GM12878 (cell line): Measurements from ENCODE around the gene HYOU1. TPM values are rescaled to one million over a fixed set of nuclear protein-coding genes. Genes with fewer than 3 reads are reported as not detected.

ENCODE experiments used
- ATAC-seq: fragments of 200-7000 bp; cut with Tn5 transposase; 3 replicates; pipeline ENCODE4 v1.9.1; 2020; ENCODE audit warnings: mild to moderate bottlenecking, moderate library complexity
- BruUV-seq: library from RNA; stranded (reverse); fragments of 400-500 nt; replicated peaks from 2 replicates; lab custom pipeline; 2021; lab: Mats Ljungman, UMichigan
- CTCF ChIA-PET: fragments of 300-600 bp; sonication (Branson Sonifier 250); formaldehyde crosslinking; extraction: SDS; loops from one replicate; lab custom pipeline; 2021; ENCODE audit warnings: inconsistent platforms; lab: Yijun Ruan, JAX
- POLR2A ChIA-PET: fragments of 350-600 bp; formaldehyde crosslinking; extraction: SDS; loops from one replicate; lab custom pipeline; 2021; ENCODE audit warnings: inconsistent platforms; lab: Charles Lee
- RAD21 ChIA-PET: fragments of 300-600 bp; sonication (Branson Sonifier 250); formaldehyde crosslinking; loops from one replicate; lab custom pipeline; 2023; ENCODE audit warnings: antibody characterized with exemption; ENCODE audit not compliant: unreplicated experiment; lab: Charles Lee
- SMC1A ChIA-PET: fragments of 300-600 bp; sonication (Branson Sonifier 250); formaldehyde crosslinking; loops from one replicate; lab custom pipeline; 2023; ENCODE audit not compliant: unreplicated experiment, uncharacterized antibody; lab: Charles Lee
- DNase-seq: peaks from one replicate; pipeline ENCODE4 v3.0.0-alpha.2; 2011; ENCODE audit warnings: low read depth, low spot score
- FAIRE-seq: peaks from 3 replicates; lab custom pipeline; 2011; peaks lifted over from hg19 to GRCh38; lab: Jason Lieb, UNC
- H2AFZ ChIP-seq: 2 replicates; pipeline ENCODE4 v1.6.0; 2011; ENCODE audit warnings: low read depth, low read length, control low read depth; ENCODE audit not compliant: control insufficient read depth
- H3K27ac ChIP-seq: 2 replicates; pipeline ENCODE4 v1.5.1; 2011; ENCODE audit warnings: control low read depth; ENCODE audit not compliant: control insufficient read depth, insufficient read depth
- H3K27me3 ChIP-seq, 2 experiments: replicated peaks in 1 of 2; 2 replicates each; pipeline versions ENCODE4 v1.6.0 to v1.6.1; 2011; ENCODE audit warnings: low read length in 1 of 2; ENCODE audit not compliant: control insufficient read depth in 2 of 2, insufficient read depth in 2 of 2
- H3K36me3 ChIP-seq, 2 experiments: 2 replicates each; pipeline ENCODE4 v1.5.1; 2011; ENCODE audit warnings: low read length in 1 of 2; ENCODE audit not compliant: control insufficient read depth in 2 of 2, insufficient read depth in 2 of 2
- H3K4me1 ChIP-seq: 2 replicates; pipeline ENCODE4 v1.6.1; 2011; ENCODE audit warnings: mild to moderate bottlenecking, low read length, moderate library complexity, mixed read lengths; ENCODE audit not compliant: control insufficient read depth, insufficient read depth
- H3K4me2 ChIP-seq: 2 replicates; pipeline ENCODE4 v1.6.0; 2011; ENCODE audit warnings: control low read depth; ENCODE audit not compliant: control insufficient read depth, insufficient read depth
- H3K4me3 ChIP-seq: fragments of 200-600 bp; sonication (generic); 2 replicates; pipeline ENCODE4 v1.5.1; 2016
- H3K79me2 ChIP-seq: 2 replicates; pipeline ENCODE4 v1.6.0; 2011; ENCODE audit warnings: low read length; ENCODE audit not compliant: control insufficient read depth, insufficient read depth
- H3K9ac ChIP-seq: 2 replicates; pipeline ENCODE4 v1.8.0; 2011; ENCODE audit warnings: low read length, control low read depth, mixed read lengths; ENCODE audit not compliant: control insufficient read depth, insufficient read depth
- H3K9me3 ChIP-seq: replicated peaks from 3 replicates; pipeline ENCODE4 v1.5.1; 2011; ENCODE audit warnings: mild to moderate bottlenecking, low read length; ENCODE audit not compliant: control insufficient read depth, insufficient read depth
- H4K20me1 ChIP-seq: 2 replicates; pipeline ENCODE4 v1.6.0; 2011; ENCODE audit not compliant: control insufficient read depth, insufficient read depth
- CBFB ChIP-seq: IDR thresholded peaks from 2 replicates; pipeline ENCODE4 v1.6.1; 2016; ENCODE audit warnings: antibody characterized with exemption, low read depth
- CBX3 ChIP-seq: fragments of 200-600 bp; sonication (generic); IDR thresholded peaks from 2 replicates; pipeline ENCODE4 v1.6.1; 2016; ENCODE audit warnings: low read depth, borderline replicate concordance
- CEBPB ChIP-seq, 2 experiments: fragments of 150-350 bp in 1 of 2; IDR thresholded peaks; 2 replicates each; pipeline ENCODE4 v1.6.1; 2012 to 2014; ENCODE audit warnings: low read depth in 2 of 2, low read length in 2 of 2, borderline replicate concordance in 1 of 2, inconsistent platforms in 1 of 2
- JUND ChIP-seq: IDR thresholded peaks from 2 replicates; pipeline ENCODE4 v1.6.1; 2012; ENCODE audit warnings: low read depth, mild to moderate bottlenecking, low read length, improper control_type of control experiment, moderate library complexity
- KAT2A ChIP-seq: conservative IDR thresholded peaks from 2 replicates; pipeline ENCODE4 v1.6.1; 2011; ENCODE audit warnings: low read depth, low read length; ENCODE audit not compliant: control insufficient read depth
- LARP7 ChIP-seq: fragments of 450-650 bp; IDR thresholded peaks from 2 replicates; pipeline ENCODE4 v1.6.1; 2017; ENCODE audit warnings: mild to moderate bottlenecking
- MEF2A ChIP-seq: IDR thresholded peaks from 2 replicates; pipeline ENCODE4 v1.6.1; 2011; ENCODE audit warnings: low read depth, mild to moderate bottlenecking, low read length, moderate library complexity; ENCODE audit not compliant: insufficient read depth
- RFX5 ChIP-seq: IDR thresholded peaks from 2 replicates; pipeline ENCODE4 v1.6.1; 2011; ENCODE audit warnings: low read depth, low read length, improper control_type of control experiment
- SMC3 ChIP-seq: IDR thresholded peaks from 2 replicates; pipeline ENCODE4 v1.6.1; 2011; ENCODE audit warnings: low read length, improper control_type of control experiment, borderline replicate concordance
- TBL1XR1 ChIP-seq: IDR thresholded peaks from 2 replicates; pipeline ENCODE4 v1.6.1; 2012; ENCODE audit warnings: low read depth, low read length, improper control_type of control experiment
- ZNF24 ChIP-seq: fragments of 450-650 bp; IDR thresholded peaks from 2 replicates; pipeline ENCODE4 v1.6.1; 2017; ENCODE audit warnings: antibody characterized with exemption, mild to moderate bottlenecking
- WGBS: methylation state at CpG from one replicate; pipeline ENCODE4 v1.1.6; 2016; ENCODE audit warnings: low lambda C conversion rate; ENCODE audit not compliant: insufficient replicate concordance, insufficient coverage; ENCODE audit errors: missing lambda C conversion rate; 5-methylcytosine and 5-hydroxymethylcytosine counted together
- in situ Hi-C: fragments of 300-500 bp; cut with MboI; formaldehyde crosslinking; loops from 9 replicates; pipeline ENCODE4 v1.14.3; 2018; ENCODE audit warnings: mixed read lengths
- intact Hi-C: fragments of 100-400 bp; cut with micrococcal nuclease; formaldehyde crosslinking; loops from one replicate; pipeline ENCODE4 v1.14.2; 2022; ENCODE audit not compliant: unreplicated experiment
- polyA plus RNA-seq, 11 experiments: library from polyadenylated mRNA; depleted of rRNA in 4 of 11; unstranded in 6 of 11; stranded (reverse) in 5 of 11; fragments of >200 nt; fragmentation: Nextera tagmentation in 4 of 11; fragmentation: Illumina TruSeq in 1 of 11; extraction: Ambion mirVana in 4 of 11; extraction: Trizol in 1 of 11; gene quantifications; 1 replicate in 1 of 11; 2 replicates in 10 of 11; pipeline versions ENCODE4 v1.2.1 to v1.2.3, GENCODE V29; 2011 to 2016; ENCODE audit warnings: inconsistent platforms in 2 of 11, missing spikeins in 2 of 11, low read depth in 1 of 11
- total RNA-seq, 4 experiments: library from RNA; depleted of rRNA in 3 of 4; stranded (reverse); fragments of >200 nt in 3 of 4; fragmentation: Illumina TruSeq in 1 of 4; extraction: Trizol in 1 of 4; gene quantifications; 2 replicates each; pipeline versions ENCODE4 v1.2.1 to v1.2.3, GENCODE V29; 2013 to 2021
- TF ChIP-seq, protein P1 (sequence below): fragments of 450-650 bp; IDR thresholded peaks from 2 replicates; pipeline ENCODE4 v1.6.1; 2016; ENCODE audit warnings: mild to moderate bottlenecking
- TF ChIP-seq, protein P2 (sequence below): fragments of 450-650 bp; IDR thresholded peaks from 2 replicates; pipeline ENCODE4 v1.6.1; 2016; ENCODE audit warnings: mild to moderate bottlenecking, moderate library complexity, borderline replicate concordance
- TF ChIP-seq, protein P3 (sequence below): fragments of 150-350 bp; IDR thresholded peaks from 2 replicates; pipeline ENCODE4 v1.6.1; 2014; ENCODE audit warnings: mild to moderate bottlenecking, low read depth, low read length
- TF ChIP-seq, protein P4 (sequence below): fragments of 450-650 bp; IDR thresholded peaks from 2 replicates; pipeline ENCODE4 v1.6.1; 2018; ENCODE audit warnings: mild to moderate bottlenecking, low read depth, moderate library complexity; ENCODE audit not compliant: partially characterized antibody

The HYOU1 gene
- total and polyA plus RNA-seq, 10 of the 15 experiments (the other 5 are each of a cell fraction or from before 2014, with no cell fraction given), result 15.4 to 157 (median 109) TPM

DNA sequence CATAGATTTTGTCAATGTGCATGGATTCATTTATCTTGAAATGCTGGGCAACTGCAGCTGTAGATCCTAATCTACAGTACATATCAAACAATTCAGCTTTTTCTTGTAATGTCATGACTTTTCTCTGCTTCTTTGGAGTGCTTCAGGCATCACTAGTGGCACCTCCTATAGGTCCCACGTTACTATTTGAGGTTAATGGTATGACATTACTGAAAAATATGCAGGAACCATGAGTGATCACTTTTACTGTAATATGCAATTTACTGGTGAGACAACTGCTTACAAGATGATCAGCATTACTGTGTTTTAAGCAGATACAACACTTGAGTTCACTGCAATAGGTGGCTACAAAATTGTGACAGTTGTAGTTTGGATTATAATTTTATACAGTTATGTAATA, 56.1 kb downstream of the HYOU1 start:
- Histone ChIP-seq H3K27ac (no peak overlapping the region), H3K4me1 (no peaks in the 10 kb centered on the region; the same call in none of the 2 replicates), H3K36me3 (0 out of 4 replicates have a peak, but pooled peaks cover 0 to 2% of the 10 kb centered on the region in 2 experiments), H3K27me3 (no peaks in the 10 kb centered on the region), H4K20me1 (no peaks in the 10 kb centered on the region), H3K4me3 (no peak overlapping the region), H3K79me2 (peaks cover 24% of the 10 kb centered on the region), H2AFZ (no peak overlapping the region), H3K9me3 (no peaks in the 10 kb centered on the region), H3K9ac (no peak overlapping the region), H3K4me2 (no peak overlapping the region)
- ChIA-PET RAD21 (no interaction called here), SMC1A (interaction anchor here (1.2 to 5.7 kb wide), 2 partner anchors 17 to 28 kb away, joined by 3 to 26 read pairs; partner anchors contain the start of genes RPS25 and TRAPPC4), CTCF (no interaction called here), POLR2A (interaction anchor here (1.1 kb wide), 1 partner anchor 17 kb away, joined by 5 read pairs; the partner anchor contains the start of gene RPS25)
- WGBS, result 50% methylated on average over 1 of the region's 1 CpG
- ATAC-seq (no peak), FAIRE-seq (no peak), DNase-seq (no peak)
- in situ Hi-C loops (no loop called here), intact Hi-C loops (loop anchor here (1.0 kb wide), 1 partner anchor 13 kb away; no protein-coding TSS in a partner anchor)
- BruUV-seq, result no TSS peak
- no peak for TF ChIP-seq SMC3
- no peak for TF ChIP-seq LARP7
- TF ChIP-seq, protein P1, sequence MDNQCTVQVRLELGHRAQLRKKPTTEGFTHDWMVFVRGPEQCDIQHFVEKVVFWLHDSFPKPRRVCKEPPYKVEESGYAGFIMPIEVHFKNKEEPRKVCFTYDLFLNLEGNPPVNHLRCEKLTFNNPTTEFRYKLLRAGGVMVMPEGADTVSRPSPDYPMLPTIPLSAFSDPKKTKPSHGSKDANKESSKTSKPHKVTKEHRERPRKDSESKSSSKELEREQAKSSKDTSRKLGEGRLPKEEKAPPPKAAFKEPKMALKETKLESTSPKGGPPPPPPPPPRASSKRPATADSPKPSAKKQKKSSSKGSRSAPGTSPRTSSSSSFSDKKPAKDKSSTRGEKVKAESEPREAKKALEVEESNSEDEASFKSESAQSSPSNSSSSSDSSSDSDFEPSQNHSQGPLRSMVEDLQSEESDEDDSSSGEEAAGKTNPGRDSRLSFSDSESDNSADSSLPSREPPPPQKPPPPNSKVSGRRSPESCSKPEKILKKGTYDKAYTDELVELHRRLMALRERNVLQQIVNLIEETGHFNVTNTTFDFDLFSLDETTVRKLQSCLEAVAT, result no peak
- TF ChIP-seq KAT2A, result no peak
- TF ChIP-seq, protein P2, sequence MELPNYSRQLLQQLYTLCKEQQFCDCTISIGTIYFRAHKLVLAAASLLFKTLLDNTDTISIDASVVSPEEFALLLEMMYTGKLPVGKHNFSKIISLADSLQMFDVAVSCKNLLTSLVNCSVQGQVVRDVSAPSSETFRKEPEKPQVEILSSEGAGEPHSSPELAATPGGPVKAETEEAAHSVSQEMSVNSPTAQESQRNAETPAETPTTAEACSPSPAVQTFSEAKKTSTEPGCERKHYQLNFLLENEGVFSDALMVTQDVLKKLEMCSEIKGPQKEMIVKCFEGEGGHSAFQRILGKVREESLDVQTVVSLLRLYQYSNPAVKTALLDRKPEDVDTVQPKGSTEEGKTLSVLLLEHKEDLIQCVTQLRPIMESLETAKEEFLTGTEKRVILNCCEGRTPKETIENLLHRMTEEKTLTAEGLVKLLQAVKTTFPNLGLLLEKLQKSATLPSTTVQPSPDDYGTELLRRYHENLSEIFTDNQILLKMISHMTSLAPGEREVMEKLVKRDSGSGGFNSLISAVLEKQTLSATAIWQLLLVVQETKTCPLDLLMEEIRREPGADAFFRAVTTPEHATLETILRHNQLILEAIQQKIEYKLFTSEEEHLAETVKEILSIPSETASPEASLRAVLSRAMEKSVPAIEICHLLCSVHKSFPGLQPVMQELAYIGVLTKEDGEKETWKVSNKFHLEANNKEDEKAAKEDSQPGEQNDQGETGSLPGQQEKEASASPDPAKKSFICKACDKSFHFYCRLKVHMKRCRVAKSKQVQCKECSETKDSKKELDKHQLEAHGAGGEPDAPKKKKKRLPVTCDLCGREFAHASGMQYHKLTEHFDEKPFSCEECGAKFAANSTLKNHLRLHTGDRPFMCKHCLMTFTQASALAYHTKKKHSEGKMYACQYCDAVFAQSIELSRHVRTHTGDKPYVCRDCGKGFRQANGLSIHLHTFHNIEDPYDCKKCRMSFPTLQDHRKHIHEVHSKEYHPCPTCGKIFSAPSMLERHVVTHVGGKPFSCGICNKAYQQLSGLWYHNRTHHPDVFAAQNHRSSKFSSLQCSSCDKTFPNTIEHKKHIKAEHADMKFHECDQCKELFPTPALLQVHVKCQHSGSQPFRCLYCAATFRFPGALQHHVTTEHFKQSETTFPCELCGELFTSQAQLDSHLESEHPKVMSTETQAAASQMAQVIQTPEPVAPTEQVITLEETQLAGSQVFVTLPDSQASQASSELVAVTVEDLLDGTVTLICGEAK, result no peak
- no peak for TF ChIP-seq CEBPB (IDR thresholded peaks at IDR 0.05; ENCODE audit: borderline replicate concordance in 1 of 2, low read depth in 2 of 2, low read length in 2 of 2)
- TF ChIP-seq JUND, result no peak
- TF ChIP-seq TBL1XR1, result no peak
- TF ChIP-seq, protein P3, sequence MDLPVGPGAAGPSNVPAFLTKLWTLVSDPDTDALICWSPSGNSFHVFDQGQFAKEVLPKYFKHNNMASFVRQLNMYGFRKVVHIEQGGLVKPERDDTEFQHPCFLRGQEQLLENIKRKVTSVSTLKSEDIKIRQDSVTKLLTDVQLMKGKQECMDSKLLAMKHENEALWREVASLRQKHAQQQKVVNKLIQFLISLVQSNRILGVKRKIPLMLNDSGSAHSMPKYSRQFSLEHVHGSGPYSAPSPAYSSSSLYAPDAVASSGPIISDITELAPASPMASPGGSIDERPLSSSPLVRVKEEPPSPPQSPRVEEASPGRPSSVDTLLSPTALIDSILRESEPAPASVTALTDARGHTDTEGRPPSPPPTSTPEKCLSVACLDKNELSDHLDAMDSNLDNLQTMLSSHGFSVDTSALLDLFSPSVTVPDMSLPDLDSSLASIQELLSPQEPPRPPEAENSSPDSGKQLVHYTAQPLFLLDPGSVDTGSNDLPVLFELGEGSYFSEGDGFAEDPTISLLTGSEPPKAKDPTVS, result no peak
- TF ChIP-seq ZNF24, result no peak
- TF ChIP-seq, protein P4, sequence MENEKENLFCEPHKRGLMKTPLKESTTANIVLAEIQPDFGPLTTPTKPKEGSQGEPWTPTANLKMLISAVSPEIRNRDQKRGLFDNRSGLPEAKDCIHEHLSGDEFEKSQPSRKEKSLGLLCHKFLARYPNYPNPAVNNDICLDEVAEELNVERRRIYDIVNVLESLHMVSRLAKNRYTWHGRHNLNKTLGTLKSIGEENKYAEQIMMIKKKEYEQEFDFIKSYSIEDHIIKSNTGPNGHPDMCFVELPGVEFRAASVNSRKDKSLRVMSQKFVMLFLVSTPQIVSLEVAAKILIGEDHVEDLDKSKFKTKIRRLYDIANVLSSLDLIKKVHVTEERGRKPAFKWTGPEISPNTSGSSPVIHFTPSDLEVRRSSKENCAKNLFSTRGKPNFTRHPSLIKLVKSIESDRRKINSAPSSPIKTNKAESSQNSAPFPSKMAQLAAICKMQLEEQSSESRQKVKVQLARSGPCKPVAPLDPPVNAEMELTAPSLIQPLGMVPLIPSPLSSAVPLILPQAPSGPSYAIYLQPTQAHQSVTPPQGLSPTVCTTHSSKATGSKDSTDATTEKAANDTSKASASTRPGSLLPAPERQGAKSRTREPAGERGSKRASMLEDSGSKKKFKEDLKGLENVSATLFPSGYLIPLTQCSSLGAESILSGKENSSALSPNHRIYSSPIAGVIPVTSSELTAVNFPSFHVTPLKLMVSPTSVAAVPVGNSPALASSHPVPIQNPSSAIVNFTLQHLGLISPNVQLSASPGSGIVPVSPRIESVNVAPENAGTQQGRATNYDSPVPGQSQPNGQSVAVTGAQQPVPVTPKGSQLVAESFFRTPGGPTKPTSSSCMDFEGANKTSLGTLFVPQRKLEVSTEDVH, result no peak
- no peak for TF ChIP-seq CBFB
- TF ChIP-seq CBX3, result no peak
- no peak for TF ChIP-seq MEF2A
- TF ChIP-seq RFX5, result no peak
